Astrocyte (in vitro differentiated cells and primary cell): ENCODE data around the gene CCSER2. TPM values are rescaled to one million over a fixed set of nuclear protein-coding genes. Genes with fewer than 3 reads are reported as not detected.

ENCODE experiments used
- DNase-seq: peaks from one replicate; pipeline ENCODE4 v3.0.0-alpha.2; 2010; ENCODE audit warnings: low read depth
- FAIRE-seq: peaks from 2 replicates; lab custom pipeline; 2011; peaks lifted over from hg19 to GRCh38; lab: Jason Lieb, UNC
- H2AFZ ChIP-seq: 2 replicates; pipeline ENCODE4 v1.6.0; 2012; ENCODE audit warnings: low read depth, low read length, inconsistent platforms
- H3K27ac ChIP-seq: 2 replicates; pipeline ENCODE4 v1.5.1; 2011; ENCODE audit warnings: low read depth, low read length, inconsistent platforms
- H3K27me3 ChIP-seq: 2 replicates; pipeline ENCODE4 v1.6.0; 2011; ENCODE audit warnings: low read length, inconsistent platforms; ENCODE audit not compliant: insufficient read depth
- H3K36me3 ChIP-seq: 2 replicates; pipeline ENCODE4 v1.5.1; 2011; ENCODE audit warnings: low read length, inconsistent platforms; ENCODE audit not compliant: insufficient read depth
- H3K4me1 ChIP-seq: 2 replicates; pipeline ENCODE4 v1.5.1; 2011; ENCODE audit warnings: low read length, inconsistent platforms; ENCODE audit not compliant: insufficient read depth
- H3K4me2 ChIP-seq: 2 replicates; pipeline ENCODE4 v1.6.0; 2012; ENCODE audit warnings: low read length, inconsistent platforms
- H3K4me3 ChIP-seq: 2 replicates; pipeline ENCODE4 v1.5.1; 2011; ENCODE audit warnings: low read depth, mild to moderate bottlenecking, low read length, inconsistent platforms; ENCODE audit not compliant: insufficient read depth
- H3K79me2 ChIP-seq: 2 replicates; pipeline ENCODE4 v1.6.0; 2012; ENCODE audit warnings: mild to moderate bottlenecking, low read length, inconsistent platforms; ENCODE audit not compliant: insufficient read depth
- H3K9ac ChIP-seq: 2 replicates; pipeline ENCODE4 v1.6.0; 2012; ENCODE audit warnings: mild to moderate bottlenecking, low read length, inconsistent platforms
- H3K9me3 ChIP-seq: 2 replicates; pipeline ENCODE4 v1.5.1; 2012; ENCODE audit warnings: low read depth, mild to moderate bottlenecking, low read length, inconsistent platforms; ENCODE audit not compliant: insufficient read depth
- H4K20me1 ChIP-seq: 2 replicates; pipeline ENCODE4 v1.6.0; 2012; ENCODE audit warnings: low read length, inconsistent platforms; ENCODE audit not compliant: insufficient read depth
- H3K27ac Mint-ChIP-seq: one replicate; pipeline ENCODE4 v1.8.0; 2021; ENCODE audit warnings: mild to moderate bottlenecking, mixed read lengths; ENCODE audit not compliant: unreplicated experiment
- H3K27me3 Mint-ChIP-seq: one replicate; pipeline ENCODE4 v1.8.0; 2021; ENCODE audit warnings: low read depth, mixed read lengths; ENCODE audit not compliant: unreplicated experiment
- H3K36me3 Mint-ChIP-seq: one replicate; pipeline ENCODE4 v1.8.0; 2021; ENCODE audit warnings: low read depth, mixed read lengths; ENCODE audit not compliant: unreplicated experiment
- H3K4me1 Mint-ChIP-seq: one replicate; pipeline ENCODE4 v1.8.0; 2021; ENCODE audit warnings: low read depth, mixed read lengths; ENCODE audit not compliant: unreplicated experiment
- H3K4me3 Mint-ChIP-seq: one replicate; pipeline ENCODE4 v1.8.0; 2021; ENCODE audit warnings: mild to moderate bottlenecking, moderate library complexity, mixed read lengths; ENCODE audit not compliant: unreplicated experiment
- H3K9me3 Mint-ChIP-seq: one replicate; pipeline ENCODE4 v1.8.0; 2021; ENCODE audit warnings: mild to moderate bottlenecking, mixed read lengths; ENCODE audit not compliant: unreplicated experiment
- EZH2 ChIP-seq: IDR thresholded peaks from 2 replicates; pipeline ENCODE4 v1.6.1; 2012; ENCODE audit warnings: mild to moderate bottlenecking, low read length, inconsistent platforms; ENCODE audit not compliant: insufficient read depth
- total RNA-seq: library from RNA; stranded (reverse); gene quantifications from 2 replicates; pipeline ENCODE4 v1.2.1, GENCODE V29; 2021
- TF ChIP-seq, protein P1 (sequence below): IDR thresholded peaks from 2 replicates; pipeline ENCODE4 v1.5.1; 2011; ENCODE audit warnings: low read depth, mild to moderate bottlenecking, inconsistent platforms, low read length, moderate library complexity; ENCODE audit not compliant: insufficient read depth

The CCSER2 gene
- total RNA-seq, 1 donor from 2014 or later, result 100 TPM

DNA sequence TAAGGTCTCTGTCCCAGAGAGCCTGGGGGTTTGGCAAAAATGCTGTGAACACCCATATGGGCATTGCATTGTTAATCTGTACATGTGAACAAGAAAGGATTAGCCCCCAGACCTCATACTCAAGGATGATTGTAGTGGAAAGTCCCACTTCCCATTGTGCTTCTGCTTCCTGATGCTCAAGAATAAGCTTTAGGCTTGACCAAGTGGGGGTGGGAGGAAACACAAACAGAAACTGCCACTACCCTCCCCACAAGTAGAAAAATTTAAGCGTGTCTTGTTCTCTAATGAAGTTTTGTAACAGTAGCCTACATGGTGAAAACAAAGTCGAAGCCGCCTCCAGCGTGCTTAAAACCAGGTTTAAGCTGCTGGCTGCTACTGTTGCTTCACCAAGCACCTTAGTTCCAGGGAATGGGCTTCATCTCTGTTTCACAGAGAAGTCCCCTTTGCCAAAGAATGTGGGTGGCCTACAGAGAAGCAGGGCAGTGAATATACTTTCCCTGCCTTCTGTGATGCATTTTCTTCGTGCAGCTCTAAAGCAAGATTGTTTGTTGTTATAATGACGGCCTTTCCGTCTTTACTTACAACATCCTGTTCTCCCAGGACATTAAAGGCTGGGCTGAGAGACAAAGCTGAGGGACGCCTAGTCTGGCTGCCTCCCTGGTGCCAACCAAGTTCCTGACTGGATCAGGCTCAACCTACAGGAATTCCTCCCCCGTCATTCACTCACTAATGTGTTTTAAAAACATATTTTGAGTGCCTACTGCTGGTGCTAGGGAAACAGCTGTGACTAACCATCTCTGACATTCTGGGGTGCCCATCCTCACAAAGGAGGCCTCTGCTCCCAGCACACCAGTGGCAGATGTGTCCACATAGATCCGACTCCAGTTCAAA lies 32.1 kb upstream of the CCSER2 start:
- H2AFZ ChIP-seq, result peak overlapping the region; percentile 65
- no peaks in the 10 kb centered on the region for H3K79me2 ChIP-seq
- DNase-seq (peak; percentile 66), FAIRE-seq (peak; percentile 84)
- H3K4me1 ChIP-seq, result peaks cover 12% of the 10 kb centered on the region
- peak overlapping the region; percentile 14 for H3K4me3 ChIP-seq
- H3K36me3 ChIP-seq, result no peaks in the 10 kb centered on the region
- peaks cover 8% of the 10 kb centered on the region for H3K4me1 Mint-ChIP-seq
- TF ChIP-seq EZH2, result no peak
- TF ChIP-seq, protein P1, sequence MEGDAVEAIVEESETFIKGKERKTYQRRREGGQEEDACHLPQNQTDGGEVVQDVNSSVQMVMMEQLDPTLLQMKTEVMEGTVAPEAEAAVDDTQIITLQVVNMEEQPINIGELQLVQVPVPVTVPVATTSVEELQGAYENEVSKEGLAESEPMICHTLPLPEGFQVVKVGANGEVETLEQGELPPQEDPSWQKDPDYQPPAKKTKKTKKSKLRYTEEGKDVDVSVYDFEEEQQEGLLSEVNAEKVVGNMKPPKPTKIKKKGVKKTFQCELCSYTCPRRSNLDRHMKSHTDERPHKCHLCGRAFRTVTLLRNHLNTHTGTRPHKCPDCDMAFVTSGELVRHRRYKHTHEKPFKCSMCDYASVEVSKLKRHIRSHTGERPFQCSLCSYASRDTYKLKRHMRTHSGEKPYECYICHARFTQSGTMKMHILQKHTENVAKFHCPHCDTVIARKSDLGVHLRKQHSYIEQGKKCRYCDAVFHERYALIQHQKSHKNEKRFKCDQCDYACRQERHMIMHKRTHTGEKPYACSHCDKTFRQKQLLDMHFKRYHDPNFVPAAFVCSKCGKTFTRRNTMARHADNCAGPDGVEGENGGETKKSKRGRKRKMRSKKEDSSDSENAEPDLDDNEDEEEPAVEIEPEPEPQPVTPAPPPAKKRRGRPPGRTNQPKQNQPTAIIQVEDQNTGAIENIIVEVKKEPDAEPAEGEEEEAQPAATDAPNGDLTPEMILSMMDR, result no peak
- peak overlapping the region; percentile 62 for H3K27ac Mint-ChIP-seq
- peak overlapping the region; percentile 82 for H3K27ac ChIP-seq
- H4K20me1 ChIP-seq, result no peaks in the 10 kb centered on the region
- H3K9me3 Mint-ChIP-seq, result no peaks in the 10 kb centered on the region
- H3K4me2 ChIP-seq, result peak overlapping the region; percentile 77
- H3K27me3 Mint-ChIP-seq, result no peaks in the 10 kb centered on the region
- H3K36me3 Mint-ChIP-seq, result no peaks in the 10 kb centered on the region
- H3K4me3 Mint-ChIP-seq, result no peak overlapping the region
- H3K9me3 ChIP-seq, result no peaks in the 10 kb centered on the region
- no peaks in the 10 kb centered on the region for H3K27me3 ChIP-seq
- peak overlapping the region; percentile 64 for H3K9ac ChIP-seq

DNA sequence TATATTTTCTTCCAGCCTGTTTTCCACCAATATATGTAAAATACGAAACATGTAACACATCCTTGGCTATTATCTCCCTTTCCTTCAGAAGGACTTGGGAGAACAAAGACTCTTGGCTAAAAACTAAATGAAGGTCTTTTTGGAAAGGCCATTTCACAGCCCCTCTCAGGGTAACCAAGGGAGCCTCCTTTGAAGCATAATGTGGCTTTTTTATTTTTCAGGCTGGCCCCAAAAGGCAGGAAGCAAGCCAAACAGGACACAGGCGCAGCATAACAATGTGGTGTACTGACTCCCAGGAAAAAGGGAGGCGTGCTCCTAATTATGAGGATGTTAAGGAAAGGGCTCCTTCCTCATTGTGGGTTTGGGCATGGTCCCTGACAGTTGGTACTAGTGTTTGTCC lies 30.3 kb upstream of the CCSER2 start:
- Histone ChIP-seq H3K79me2 (no peaks in the 10 kb centered on the region), H3K4me2 (no peak overlapping the region), H2AFZ (no peak overlapping the region), H3K4me3 (no peak overlapping the region), H3K9me3 (no peaks in the 10 kb centered on the region), H3K27me3 (no peaks in the 10 kb centered on the region), H3K27ac (no peak overlapping the region), H3K4me1 (peaks cover 12% of the 10 kb centered on the region), H4K20me1 (no peaks in the 10 kb centered on the region), H3K9ac (no peak overlapping the region), H3K36me3 (no peaks in the 10 kb centered on the region)
- FAIRE-seq (no peak), DNase-seq (no peak)
- Mint-ChIP-seq H3K4me1 (peaks cover 11% of the 10 kb centered on the region), H3K36me3 (no peaks in the 10 kb centered on the region), H3K27ac (no peak overlapping the region), H3K27me3 (no peaks in the 10 kb centered on the region), H3K9me3 (no peaks in the 10 kb centered on the region), H3K4me3 (no peak overlapping the region)
- TF ChIP-seq EZH2, result no peak
- TF ChIP-seq, protein P1, result no peak

DNA sequence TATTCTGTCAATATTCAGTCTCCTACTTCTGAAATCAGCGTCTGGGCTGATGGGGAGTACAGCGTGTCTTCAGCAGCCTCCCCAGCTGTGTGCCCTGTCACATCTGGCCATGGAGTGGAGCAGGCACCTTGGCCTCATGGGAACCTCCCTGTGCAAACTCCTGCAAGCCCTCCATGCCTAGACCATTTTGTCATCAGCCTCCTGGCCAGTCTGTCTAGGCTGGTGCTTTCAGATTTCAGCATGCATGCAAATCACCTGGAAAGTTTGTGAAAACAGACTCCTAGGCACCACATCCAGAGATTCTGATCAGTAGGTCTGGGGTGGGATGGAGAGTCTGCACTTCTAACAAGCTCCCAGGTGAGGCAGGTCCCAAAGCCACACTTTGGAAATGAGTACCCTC lies 26.2 kb upstream of the CCSER2 start:
- peak overlapping the region; percentile 20 for H3K27ac Mint-ChIP-seq
- H2AFZ ChIP-seq, result no peak overlapping the region

More for the DNA sequence above, 26.2 kb upstream of the CCSER2 start:
- Mint-ChIP-seq H3K4me1 (peaks cover 6% of the 10 kb centered on the region), H3K9me3 (no peaks in the 10 kb centered on the region), H3K36me3 (no peaks in the 10 kb centered on the region), H3K27me3 (peaks cover 2% of the 10 kb centered on the region), H3K4me3 (peak overlapping the region; percentile 10)
- Histone ChIP-seq H3K4me2 (no peak overlapping the region), H3K27ac (no peak overlapping the region), H3K4me3 (no peak overlapping the region), H3K4me1 (no peaks in the 10 kb centered on the region), H3K9ac (no peak overlapping the region), H4K20me1 (no peaks in the 10 kb centered on the region), H3K27me3 (no peaks in the 10 kb centered on the region), H3K79me2 (no peaks in the 10 kb centered on the region), H3K9me3 (no peaks in the 10 kb centered on the region), H3K36me3 (no peaks in the 10 kb centered on the region)
- DNase-seq (no peak), FAIRE-seq (no peak)
- TF ChIP-seq, protein P1, result no peak
- TF ChIP-seq EZH2, result no peak
